PFSK-1 (cell line): ENCODE measurements around the gene FCRL1.

ENCODE experiments used
- FOXP2 ChIP-seq: optimal IDR thresholded peaks from 2 replicates; pipeline ENCODE3; 2011; ENCODE audit warnings: borderline replicate concordance, control low read depth, inconsistent platforms; ENCODE audit not compliant: insufficient read depth; ENCODE audit errors: extremely low read length, extremely low read depth
- POLR2AphosphoS5 ChIP-seq: IDR thresholded peaks from 2 replicates; pipeline ENCODE4 v1.6.1; 2012; ENCODE audit warnings: low read depth, mild to moderate bottlenecking, control low read depth, low read length, moderate library complexity
- SIN3A ChIP-seq: IDR thresholded peaks from 2 replicates; pipeline ENCODE4 v1.6.1; 2012; ENCODE audit warnings: mild to moderate bottlenecking, low read length, moderate library complexity, borderline replicate concordance; ENCODE audit not compliant: insufficient read depth
- TAF1 ChIP-seq: IDR thresholded peaks from 2 replicates; pipeline ENCODE4 v1.6.1; 2012; ENCODE audit warnings: low read length, control low read depth, borderline replicate concordance; ENCODE audit not compliant: insufficient read depth
- TF ChIP-seq, protein P1 (sequence below), 2 experiments: IDR thresholded peaks; 2 replicates each; pipeline versions ENCODE4 v1.6.1 to v1.8.0; 2011 to 2012; ENCODE audit warnings: low read depth in 2 of 2, low read length in 2 of 2, control low read depth in 1 of 2, inconsistent platforms in 1 of 2, mild to moderate bottlenecking in 1 of 2, moderate library complexity in 1 of 2; ENCODE audit not compliant: insufficient read depth in 1 of 2

Gene FCRL1

GRCh38 chr1:157852476-157852875, 32.6 kb upstream of the FCRL1 start:
- TF ChIP-seq, protein P1, sequence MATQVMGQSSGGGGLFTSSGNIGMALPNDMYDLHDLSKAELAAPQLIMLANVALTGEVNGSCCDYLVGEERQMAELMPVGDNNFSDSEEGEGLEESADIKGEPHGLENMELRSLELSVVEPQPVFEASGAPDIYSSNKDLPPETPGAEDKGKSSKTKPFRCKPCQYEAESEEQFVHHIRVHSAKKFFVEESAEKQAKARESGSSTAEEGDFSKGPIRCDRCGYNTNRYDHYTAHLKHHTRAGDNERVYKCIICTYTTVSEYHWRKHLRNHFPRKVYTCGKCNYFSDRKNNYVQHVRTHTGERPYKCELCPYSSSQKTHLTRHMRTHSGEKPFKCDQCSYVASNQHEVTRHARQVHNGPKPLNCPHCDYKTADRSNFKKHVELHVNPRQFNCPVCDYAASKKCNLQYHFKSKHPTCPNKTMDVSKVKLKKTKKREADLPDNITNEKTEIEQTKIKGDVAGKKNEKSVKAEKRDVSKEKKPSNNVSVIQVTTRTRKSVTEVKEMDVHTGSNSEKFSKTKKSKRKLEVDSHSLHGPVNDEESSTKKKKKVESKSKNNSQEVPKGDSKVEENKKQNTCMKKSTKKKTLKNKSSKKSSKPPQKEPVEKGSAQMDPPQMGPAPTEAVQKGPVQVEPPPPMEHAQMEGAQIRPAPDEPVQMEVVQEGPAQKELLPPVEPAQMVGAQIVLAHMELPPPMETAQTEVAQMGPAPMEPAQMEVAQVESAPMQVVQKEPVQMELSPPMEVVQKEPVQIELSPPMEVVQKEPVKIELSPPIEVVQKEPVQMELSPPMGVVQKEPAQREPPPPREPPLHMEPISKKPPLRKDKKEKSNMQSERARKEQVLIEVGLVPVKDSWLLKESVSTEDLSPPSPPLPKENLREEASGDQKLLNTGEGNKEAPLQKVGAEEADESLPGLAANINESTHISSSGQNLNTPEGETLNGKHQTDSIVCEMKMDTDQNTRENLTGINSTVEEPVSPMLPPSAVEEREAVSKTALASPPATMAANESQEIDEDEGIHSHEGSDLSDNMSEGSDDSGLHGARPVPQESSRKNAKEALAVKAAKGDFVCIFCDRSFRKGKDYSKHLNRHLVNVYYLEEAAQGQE (IDR thresholded peaks at IDR 0.05; ENCODE audit: insufficient read depth in 1 of 2, low read depth in 2 of 2, low read length in 2 of 2), result no peak
- no peak for TF ChIP-seq FOXP2
- TF ChIP-seq TAF1, result no peak
- no peak for TF ChIP-seq SIN3A
- TF ChIP-seq POLR2AphosphoS5, result no peak

GRCh38 chr1:157849229-157849875, 29.4 kb upstream of the FCRL1 start:
- TF ChIP-seq, protein P1 (IDR thresholded peaks at IDR 0.05; ENCODE audit: insufficient read depth in 1 of 2, low read depth in 2 of 2, low read length in 2 of 2), result no peak
- TF ChIP-seq FOXP2, result no peak

GRCh38 chr1:157844089-157844830, 24.3 kb upstream of the FCRL1 start:
- TF ChIP-seq SIN3A (no peak), FOXP2 (no peak), TAF1 (no peak), POLR2AphosphoS5 (no peak)
- TF ChIP-seq, protein P1 (IDR thresholded peaks at IDR 0.05; ENCODE audit: insufficient read depth in 1 of 2, low read depth in 2 of 2, low read length in 2 of 2), result no peak

DNA sequence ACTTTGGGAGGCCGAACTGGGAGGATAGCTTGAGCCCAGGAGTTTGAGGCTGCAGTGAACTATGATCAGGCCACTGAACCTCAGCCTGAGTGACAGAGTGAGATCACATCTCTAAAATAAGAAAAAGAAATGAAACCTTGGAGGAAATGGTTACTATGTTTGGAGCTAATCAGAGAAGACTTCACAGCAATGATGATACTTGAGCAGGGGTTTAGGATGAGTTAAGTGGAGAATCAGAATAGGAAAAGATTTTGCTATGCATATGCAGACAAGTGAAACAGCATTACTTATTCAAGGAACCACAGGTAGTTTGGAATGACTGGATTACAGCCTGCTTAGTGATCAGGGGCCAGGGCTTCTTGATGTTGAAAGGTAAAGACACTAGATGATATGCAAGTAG, 23.0 kb upstream of the FCRL1 start:
- TF ChIP-seq, protein P1 (IDR thresholded peaks at IDR 0.05; ENCODE audit: insufficient read depth in 1 of 2, low read depth in 2 of 2, low read length in 2 of 2), result no peak
- TF ChIP-seq SIN3A (no peak), POLR2AphosphoS5 (no peak), TAF1 (no peak), FOXP2 (no peak)

GRCh38 chr1:157841708-157842107, 21.8 kb upstream of the FCRL1 start, which contains the start of gene CD5L:
TSS of gene CD5L (minus strand) at chr1:157841808. CDS start at chr1:157841701, 107 bp downstream.
- TF ChIP-seq FOXP2 (no peak), TAF1 (no peak), POLR2AphosphoS5 (no peak)
- TF ChIP-seq, protein P1 (IDR thresholded peaks at IDR 0.05; ENCODE audit: insufficient read depth in 1 of 2, low read depth in 2 of 2, low read length in 2 of 2), result no peak
